Glomerular visceral epithelial cell (primary cell): ENCODE results near the gene MAP2K4.

Source experiments
- DNase-seq: peaks from one replicate; pipeline ENCODE4 v3.0.0-alpha.2; 2016; ENCODE audit errors: extremely low spot score

MAP2K4 gene

DNA sequence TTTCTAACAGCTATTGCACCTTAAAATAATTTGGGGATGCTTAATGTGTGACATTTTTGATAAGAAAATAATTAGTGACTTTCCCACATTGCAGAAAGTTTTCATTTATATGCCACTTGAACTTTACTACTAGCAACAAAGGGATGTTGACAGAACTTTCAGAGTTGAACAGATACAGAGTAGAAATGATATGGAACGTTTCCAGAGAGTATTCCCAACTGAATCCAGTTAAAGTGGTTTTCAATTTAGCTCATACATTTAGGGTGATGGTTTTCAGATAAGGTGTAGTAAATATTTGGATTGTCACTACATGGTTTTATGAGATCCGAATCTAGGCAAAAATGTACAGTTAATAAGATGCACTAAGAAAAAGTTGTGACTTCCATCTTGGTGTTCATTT lies 17.3 kb downstream of the MAP2K4 start:
- no peak for DNase-seq

DNA sequence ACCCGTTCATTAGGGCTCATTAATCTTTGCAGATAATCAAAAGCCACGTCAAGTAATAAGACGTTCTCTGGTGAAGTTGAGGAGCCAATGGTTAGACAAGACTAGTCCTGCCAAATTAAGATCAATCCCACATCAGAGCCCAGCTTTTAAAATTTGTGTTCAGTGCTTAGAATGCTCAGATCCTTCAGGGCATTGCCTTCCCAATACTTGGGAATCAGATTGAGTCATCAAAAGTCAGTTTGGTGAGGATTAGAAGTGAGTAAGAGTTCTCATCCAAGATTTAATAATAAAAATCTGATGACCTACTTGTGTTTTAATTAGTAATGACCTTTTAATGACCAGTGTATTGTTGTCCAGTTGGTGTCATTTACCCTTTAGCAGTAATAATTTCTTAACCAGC lies 19.8 kb downstream of the MAP2K4 start:
- no peak for DNase-seq

DNA sequence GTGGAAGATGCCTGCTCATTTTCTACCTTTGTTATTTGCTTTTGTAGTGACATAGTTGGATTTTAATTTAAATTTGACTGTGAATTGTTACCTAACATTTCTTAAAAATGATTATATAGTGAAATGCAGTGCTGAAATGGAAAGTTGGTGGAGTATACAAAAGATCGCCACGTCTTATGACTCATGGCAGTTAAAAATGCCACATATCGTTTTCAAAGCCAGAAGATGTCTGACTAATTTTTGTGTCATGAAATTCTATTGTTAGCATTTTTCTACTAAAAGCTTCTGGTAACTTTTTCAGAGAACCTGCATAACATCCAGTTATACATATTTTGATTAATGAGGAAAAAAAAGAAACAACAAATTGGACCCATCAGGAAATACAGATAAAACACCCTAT lies 20.6 kb downstream of the MAP2K4 start:
- peak; percentile 37 for DNase-seq

DNA sequence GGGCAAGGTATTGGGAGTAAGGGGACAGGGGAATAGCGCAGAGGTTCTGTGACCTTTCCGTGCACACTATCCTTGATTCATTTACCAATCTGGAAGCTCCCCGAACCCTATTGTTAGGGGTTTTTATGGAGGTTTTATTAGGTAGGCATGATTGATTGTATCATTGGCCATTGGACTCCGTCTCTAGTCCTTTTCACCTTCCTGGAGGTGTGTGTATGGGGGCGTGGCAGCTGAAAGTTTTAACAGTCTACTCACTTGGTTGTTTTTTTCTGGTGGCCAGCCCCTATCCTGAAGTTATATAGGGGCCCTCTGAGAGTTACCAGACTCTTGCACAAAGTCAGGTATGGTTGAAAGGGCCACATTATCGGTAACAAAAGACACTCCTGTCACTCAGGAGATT lies 23.0 kb downstream of the MAP2K4 start:
- no peak for DNase-seq

DNA sequence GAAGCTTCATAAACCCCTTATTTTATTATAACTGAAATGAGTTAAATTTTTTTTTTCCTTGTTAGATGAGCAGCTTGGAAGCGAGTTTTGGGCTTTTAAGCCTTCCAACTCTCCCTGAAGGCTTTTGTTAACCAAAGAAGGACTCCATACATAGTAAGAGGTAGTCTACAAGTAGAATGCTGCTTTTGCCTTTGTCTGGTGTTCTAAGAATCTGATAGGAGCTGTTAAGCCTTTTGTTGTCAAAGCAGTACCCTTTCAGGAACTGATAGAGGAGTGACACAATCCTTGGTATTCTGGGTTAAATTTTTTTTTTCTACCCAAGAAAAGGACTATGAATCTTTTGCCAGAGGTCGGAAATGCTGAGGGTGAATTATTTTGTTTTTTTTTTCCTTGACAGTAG lies 26.1 kb downstream of the MAP2K4 start:
- DNase-seq: no peak

DNA sequence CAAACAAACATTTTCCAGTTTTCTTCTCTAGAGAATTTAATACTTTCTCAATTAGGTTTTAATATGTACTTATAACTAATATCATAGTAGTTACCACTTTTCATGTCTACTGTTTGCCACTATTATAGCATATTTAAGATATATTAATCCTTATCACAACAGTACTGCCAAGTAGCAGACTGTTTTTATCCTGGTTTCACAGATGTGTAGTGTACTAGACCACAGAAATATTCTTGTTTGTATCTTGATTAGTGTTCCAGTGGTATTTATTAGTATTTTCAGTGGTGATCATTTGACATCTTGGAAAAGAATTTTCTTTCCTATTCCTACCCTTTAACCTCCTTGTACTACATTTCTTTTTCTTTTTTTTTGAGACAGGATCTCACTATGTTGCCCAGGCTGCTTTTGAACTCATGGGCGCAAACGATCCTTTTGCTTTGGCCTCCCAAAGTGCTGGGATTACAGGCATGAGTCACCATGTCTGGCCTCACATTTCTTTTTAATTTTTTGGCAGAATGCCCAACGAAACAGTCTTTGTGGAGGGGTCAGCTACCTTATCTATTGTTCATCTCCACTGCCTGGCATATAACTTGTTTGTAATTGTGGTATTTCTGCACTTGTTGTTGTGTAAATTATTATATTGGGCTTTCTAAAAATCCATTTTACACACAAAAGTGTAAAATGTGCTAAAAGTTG lies 27.2 kb downstream of the MAP2K4 start:
- peak; percentile 6 for DNase-seq

DNA sequence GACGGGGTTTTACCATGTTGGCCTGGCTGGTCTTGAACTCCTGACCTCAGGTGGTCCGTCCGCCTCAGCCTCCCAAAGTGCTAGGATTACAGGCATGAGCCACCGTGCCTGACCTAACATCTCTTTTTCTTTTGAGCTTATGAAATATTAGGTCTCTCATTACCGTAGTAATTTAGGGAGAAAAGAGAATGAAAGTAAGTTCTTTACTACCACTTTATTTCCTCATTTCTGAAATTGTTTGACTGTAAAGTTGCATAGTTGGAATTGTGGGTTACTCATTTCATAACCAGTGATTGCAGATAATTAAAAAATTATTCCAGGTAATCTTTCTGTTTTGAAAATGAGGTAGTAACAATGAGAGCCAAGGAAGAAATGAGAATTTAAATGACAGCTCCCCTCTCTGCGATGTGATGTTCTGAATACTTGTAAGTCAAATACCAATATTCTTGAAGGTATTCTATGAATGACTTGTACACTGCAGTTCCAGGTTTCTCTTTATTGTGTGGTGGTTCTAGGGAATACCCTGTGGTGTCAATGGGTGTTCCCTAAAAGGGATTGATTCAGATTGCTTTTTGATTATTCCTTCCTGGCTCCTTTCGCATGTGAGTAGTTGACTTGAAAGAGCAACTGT lies 28.3 kb downstream of the MAP2K4 start:
- DNase-seq: no peak

DNA sequence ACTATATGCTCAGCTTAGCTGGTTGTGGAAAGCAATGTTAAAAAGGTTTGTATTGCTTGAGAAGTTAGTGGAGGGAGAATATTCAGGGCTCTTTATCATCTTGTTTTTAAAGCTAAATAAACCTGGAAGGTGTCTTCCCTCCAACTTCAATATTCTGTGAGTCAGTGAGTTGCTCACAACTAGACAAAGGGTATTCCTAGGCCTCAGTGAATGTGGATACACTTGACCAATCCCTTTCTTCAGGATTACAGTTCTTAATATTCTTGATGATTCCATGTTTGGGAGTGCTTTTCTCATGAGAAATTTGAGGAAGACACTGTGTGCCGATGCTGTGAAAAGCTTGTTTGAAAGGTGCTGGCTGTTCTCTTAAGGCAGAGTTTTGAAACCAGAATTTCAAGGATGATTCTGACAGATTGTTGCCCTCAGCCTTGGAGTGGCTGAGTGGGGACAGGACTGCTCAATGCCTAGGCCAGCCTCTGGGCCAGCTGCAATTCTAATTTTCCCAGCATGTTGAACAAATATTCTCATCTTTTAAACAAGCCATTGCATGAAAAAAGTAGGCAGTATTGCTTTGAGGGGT lies 30.1 kb downstream of the MAP2K4 start:
- peak; percentile 7 for DNase-seq

DNA sequence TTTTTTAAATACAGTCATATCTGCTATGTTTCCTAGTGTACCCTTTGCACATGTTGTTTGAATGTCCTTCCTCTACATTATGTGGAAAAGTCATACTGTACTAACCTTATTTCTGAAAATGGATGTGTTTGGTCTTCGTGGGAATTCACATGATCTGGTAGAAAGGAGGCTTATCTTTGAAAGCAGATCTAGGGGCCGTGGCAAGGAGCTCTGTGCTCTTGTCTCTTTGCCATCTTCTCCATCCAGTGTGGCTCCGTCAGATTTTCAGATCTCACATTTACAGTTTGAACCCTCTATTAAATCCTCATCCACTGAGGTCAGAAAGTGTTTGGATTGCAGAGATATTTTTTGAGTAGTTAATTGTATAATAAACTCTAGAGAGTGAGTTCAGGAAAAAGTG lies 32.9 kb downstream of the MAP2K4 start:
- no peak for DNase-seq

DNA sequence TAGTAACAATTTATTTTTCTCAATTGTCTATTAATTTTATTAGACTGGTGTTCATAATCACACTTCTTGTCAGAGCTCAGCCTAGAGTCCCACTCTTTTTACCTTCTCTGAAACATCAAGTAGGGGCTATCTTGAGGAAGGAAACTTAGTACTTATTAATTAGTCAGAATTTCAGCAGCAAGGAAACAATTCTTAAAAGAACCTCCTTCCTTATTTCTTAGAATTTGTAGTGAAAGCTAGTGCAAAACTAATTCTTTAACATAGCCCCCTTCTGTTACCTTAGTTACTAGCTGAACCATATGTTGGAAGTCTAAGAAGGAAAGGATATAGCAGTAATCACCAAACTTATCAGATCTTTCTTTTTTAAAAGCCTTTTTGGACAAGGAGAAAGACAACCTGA lies 35.2 kb downstream of the MAP2K4 start:
- no peak for DNase-seq

DNA sequence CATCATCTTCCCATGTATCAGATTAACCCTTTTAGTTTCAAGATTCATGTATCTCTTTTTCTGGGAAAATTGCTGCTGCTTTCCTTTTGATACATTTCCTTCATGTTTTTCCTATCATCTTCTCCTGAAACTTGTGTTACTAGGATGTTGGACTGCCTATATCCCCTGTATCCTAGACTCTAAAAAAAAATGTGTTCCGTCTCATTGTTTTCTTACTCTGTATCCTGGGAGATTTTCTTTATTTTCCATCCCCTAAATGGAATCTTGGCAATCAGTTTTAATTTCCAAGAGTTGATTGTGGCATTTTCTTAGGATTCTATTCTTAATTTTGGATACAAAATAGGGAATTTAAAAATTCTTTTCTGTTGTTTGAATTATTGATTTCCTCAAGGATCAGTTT lies 36.8 kb downstream of the MAP2K4 start:
- DNase-seq: no peak

DNA sequence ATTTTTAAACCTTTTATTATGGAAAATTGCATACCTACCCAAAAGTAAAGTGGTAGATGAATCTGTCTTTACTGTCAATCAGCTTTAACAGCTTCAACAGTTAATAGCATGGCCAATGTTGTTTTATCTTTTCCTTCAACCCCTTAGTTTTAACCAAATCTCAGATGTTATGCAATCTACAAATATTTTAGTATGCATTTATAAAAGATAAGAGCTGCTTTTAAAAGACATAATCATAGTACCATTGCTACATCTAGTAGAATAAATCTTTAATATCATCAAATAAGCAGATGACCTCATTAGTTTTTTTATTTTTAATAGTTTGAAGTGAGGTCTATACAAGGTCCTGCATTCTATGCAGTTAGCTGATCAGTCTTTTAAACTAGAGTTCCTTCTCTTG lies 37.9 kb downstream of the MAP2K4 start:
- DNase-seq: no peak

DNA sequence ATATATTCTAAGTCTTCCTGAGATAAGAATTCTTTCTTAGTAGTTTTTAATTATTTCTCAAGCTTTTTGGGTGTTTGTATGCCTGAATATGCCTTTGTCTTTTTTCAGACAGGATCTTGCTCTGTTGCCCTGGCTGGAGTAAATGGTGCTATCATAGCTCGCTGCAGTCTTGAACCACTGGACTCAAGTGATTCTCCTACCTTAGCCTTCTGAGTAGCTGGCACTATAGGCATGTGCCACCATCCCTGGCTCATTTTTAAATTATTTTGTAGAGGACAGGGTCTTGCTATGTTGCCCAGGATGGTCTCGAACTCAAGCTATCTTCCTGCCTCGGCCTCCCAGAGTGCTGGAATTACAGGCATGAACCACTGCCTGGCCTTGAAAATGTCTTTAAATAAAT lies 41.6 kb downstream of the MAP2K4 start:
- DNase-seq: no peak

DNA sequence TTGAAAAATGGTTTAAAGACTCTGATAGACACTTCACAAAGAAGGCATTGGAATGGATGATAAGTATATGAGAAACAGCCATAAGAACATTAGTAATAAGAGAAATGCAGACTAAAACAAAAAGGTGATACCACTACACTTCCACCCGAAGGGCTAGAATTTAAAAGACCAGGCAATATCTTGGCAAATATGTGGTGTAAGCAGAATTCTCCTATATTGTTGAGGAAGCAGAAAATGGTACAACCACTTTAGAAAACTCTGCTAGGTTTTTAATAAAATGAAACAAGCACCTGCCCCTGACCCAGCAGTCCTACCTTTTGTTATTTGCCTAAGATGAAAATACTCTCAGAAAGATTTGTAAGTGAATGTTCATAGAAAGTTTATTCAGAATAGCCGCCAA lies 43.7 kb downstream of the MAP2K4 start:
- DNase-seq: no peak

DNA sequence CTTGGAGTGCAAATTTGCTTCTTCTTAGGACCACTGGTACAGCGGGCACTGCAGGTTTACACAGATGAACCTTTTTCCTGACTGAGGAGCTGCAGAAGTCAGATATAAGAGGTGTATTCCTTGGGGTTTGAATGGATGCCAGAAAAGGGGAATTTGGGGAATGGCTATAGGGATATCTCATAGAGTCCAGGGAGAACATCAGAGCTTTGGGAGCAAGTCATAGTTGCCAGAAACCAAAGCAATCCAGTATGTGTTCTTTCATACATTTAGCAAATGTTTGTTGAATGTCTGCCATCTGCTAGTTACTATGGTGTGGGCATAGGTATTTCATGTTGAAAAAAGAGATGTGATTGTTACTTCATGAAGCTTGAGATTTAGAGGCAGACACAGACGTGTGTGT lies 46.8 kb downstream of the MAP2K4 start:
- no peak for DNase-seq

DNA sequence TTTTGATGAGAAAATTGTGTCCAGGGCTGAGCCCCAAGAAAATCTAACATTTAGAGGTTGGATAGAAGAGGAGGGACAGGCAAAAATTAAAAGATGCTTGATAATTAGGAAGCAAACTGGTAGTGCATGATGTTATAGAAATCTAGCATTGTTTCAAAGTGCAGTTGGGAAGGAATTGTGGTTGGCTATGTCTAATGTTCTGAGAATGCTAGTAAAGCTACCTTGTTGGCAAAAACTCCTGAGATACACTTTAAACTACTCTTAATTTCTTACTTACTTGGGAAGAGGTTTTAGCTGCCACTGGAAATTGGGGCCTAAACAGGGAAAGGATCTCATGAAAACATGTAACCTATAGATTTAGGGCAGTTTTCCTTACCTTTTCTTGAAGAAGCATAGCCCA lies 48.3 kb downstream of the MAP2K4 start:
- no peak for DNase-seq

DNA sequence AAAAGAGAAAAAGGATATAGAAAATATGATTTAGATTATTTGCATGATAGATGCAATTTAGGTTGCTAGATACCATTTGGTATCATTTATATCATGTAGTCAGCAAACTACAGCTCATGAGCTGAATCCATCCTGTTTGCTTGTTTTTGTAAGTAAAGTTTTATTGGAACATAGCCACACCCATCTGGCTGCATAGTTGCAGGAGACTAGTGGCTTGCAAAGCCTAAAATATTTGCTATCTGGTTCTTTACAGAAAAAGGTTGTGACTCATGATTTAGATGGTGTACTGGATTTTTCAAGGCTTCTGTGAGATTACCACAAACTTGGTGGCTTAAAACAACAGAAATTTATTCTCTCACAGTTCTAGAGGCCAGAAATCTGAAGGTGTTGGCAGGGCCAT lies 49.9 kb downstream of the MAP2K4 start:
- peak; percentile 25 for DNase-seq

DNA sequence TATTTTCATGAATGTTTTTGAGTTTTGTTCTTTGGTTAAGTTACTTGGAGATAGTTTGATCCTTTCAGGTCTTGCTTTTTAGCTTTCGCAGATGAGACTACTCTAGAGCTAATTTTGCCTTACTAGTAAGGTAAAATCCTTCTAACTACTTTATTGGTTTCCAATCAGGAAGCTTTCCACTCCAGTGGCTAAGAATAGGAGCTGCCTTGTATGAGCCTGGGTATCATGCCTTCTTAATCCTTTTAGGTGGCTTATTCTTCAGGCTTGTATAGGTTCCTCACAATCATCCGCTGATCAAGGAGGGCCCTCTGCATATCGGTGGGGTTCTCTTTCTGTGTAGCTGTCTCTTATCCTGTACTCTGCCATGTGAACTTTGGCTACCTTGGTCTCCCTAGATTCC lies 53.7 kb downstream of the MAP2K4 start:
- DNase-seq: no peak

DNA sequence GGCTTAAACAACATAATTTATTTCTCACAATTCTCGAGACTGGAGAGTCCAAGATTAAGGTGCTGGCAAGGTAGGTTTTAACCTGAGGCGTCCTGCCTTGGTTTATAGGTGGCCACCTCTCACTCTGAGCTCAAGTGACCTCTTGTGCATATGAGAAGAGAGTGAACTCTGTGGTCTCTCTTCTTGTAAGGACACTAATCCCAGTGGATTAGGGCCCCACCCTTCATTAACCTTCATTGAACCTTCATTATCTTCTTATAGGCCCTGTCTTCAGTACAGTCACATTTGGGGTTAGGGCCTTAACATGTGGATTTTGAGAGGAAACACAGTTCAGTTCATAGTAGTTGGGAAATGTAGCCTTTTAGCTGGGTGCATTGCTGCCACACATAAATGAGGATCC lies 57.1 kb downstream of the MAP2K4 start:
- DNase-seq: no peak

DNA sequence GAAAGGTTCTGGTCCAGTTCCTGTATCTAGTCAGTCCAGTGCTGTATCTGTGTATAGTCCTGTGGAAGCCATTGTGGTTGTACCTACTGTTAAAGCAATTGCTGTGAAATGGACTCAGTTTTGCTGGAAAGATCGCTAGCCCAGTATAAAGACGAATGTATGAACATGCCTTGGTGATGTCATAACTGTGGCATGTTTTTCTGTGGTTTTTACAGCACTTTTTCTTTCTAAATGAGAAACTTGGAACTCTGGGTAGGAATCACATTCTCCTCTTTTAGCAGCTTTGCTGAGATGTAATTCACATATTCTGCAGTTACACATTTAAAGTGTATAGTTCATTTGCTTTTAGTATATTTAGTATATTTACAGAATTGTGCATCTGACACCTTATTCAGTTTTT lies 58.1 kb downstream of the MAP2K4 start:
- peak; percentile 65 for DNase-seq

DNA sequence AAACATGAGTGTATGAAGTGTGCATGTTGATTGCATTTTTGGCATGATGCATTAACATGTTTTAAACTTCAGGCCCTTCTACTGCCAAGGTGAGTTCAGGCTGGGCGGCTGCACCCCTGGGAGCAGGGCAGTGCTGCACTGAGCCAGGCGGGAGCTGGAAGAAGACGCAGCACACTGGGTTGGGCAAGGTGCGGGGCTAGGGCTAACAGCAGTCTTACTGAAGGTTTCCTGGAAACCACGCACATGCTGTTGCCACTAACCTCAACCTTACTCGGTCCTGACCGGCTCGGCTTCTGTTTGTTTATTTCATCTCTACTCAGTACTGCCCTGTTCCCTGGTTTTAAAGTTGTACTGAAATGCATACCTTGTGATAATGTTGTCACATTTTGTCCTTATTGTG lies 61.0 kb downstream of the MAP2K4 start:
- no peak for DNase-seq

DNA sequence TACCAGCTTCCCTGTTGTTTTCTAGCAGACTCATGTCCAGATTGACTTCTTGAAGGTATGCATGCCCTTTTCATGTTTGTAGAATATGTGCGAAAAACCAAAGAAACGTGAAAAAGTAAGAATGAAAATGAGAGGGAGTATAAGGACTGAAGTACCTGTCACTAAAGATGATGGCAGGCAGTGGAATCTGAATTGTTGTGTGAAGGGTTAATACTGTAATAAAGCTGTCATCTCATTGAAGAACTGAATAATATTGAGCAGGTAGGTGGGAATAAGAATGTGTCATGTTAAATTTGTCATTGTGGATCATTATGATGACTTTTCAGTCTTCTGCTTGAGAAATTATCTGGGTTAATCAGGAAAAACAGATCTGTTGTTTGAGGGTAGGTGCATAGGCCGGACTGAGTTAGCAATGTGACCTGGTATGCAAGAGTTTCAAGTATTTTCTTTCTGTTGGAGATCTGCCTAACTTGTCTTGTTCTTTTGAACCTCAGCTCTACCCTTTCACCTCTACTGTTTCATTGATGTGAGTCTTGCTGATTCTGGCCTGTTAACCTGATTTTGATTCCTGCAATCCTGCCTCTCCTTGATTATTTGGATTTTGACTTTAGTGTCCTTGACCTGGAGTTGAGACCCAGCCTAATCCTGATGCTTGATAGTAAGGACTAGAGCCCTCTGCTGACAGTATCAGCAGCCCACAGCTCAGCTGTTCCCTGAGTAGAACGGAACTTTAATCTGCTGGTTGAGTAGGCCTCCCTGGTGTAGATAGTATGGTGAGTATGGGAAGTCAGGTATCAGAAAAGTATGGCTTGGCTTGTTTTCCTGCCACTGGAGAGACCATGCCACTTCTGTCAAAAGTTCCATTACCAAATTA lies 64.6 kb downstream of the MAP2K4 start:
- DNase-seq: no peak

DNA sequence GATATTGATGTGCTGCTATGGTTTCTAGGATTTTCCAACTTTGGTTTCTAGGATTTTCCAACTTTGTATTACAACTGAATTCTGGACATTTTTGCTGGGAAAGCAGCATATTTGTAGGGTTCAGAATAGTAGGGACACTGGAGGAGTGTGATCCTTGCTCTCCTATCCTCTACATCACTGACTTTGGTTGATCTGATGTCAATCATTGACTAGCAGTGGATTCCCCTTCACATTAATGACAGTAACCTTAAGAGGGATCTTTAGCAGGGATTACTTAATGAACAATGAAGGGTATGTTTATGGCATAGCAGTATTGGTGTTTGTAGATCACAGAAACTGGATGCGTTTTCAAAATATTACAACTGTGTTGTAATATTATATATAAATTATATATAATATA lies 67.4 kb downstream of the MAP2K4 start:
- peak; percentile 13 for DNase-seq
